Measurements from ENCODE around the gene AGBL1.

AGBL1 gene

GRCh38 chr15:86756688-86757087 lies 677.0 kb downstream of the AGBL1 start:
- Mint-ChIP-seq H3K36me3 (ENCODE audit: low read depth) (no peaks in the 10 kb centered on the region), H3K9me3 (no peaks in the 10 kb centered on the region), H3K4me1 (ENCODE audit: low read depth) (no peaks in the 10 kb centered on the region), H3K4me3 (no peak overlapping the region), H3K27me3 (ENCODE audit: low read depth) (no peaks in the 10 kb centered on the region), H3K27ac (no peak overlapping the region)

GRCh38 chr15:86759800-86760523 lies 680.3 kb downstream of the AGBL1 start:
- no peaks in the 10 kb centered on the region for H3K27me3 Mint-ChIP-seq (ENCODE audit: low read depth)
- H3K4me3 Mint-ChIP-seq, result no peak overlapping the region
- H3K4me1 Mint-ChIP-seq (ENCODE audit: low read depth), result no peaks in the 10 kb centered on the region
- H3K9me3 Mint-ChIP-seq, result no peaks in the 10 kb centered on the region
- H3K27ac Mint-ChIP-seq, result no peak overlapping the region
- no peaks in the 10 kb centered on the region for H3K36me3 Mint-ChIP-seq (ENCODE audit: low read depth)

- H3K4me1 Mint-ChIP-seq (ENCODE audit: low read depth), result no peaks in the 10 kb centered on the region
- no peak overlapping the region for H3K27ac Mint-ChIP-seq
- H3K27me3 Mint-ChIP-seq (ENCODE audit: low read depth), result no peaks in the 10 kb centered on the region
- no peak overlapping the region for H3K4me3 Mint-ChIP-seq
- no peaks in the 10 kb centered on the region for H3K36me3 Mint-ChIP-seq (ENCODE audit: low read depth)
- no peaks in the 10 kb centered on the region for H3K9me3 Mint-ChIP-seq
Measured at GRCh38 chr15:86762874-86763273, 683.2 kb downstream of the AGBL1 start.

GRCh38 chr15:86764021-86764420 lies 684.4 kb downstream of the AGBL1 start:
- no peaks in the 10 kb centered on the region for H3K27me3 Mint-ChIP-seq (ENCODE audit: low read depth)
- H3K9me3 Mint-ChIP-seq, result no peaks in the 10 kb centered on the region
- H3K4me3 Mint-ChIP-seq, result no peak overlapping the region
- no peaks in the 10 kb centered on the region for H3K36me3 Mint-ChIP-seq (ENCODE audit: low read depth)
- H3K4me1 Mint-ChIP-seq (ENCODE audit: low read depth), result no peaks in the 10 kb centered on the region
- no peak overlapping the region for H3K27ac Mint-ChIP-seq

- no peaks in the 10 kb centered on the region for H3K4me1 Mint-ChIP-seq (ENCODE audit: low read depth)
Measured at GRCh38 chr15:86765281-86765680, 685.6 kb downstream of the AGBL1 start.

GRCh38 chr15:86772369-86773059 lies 692.8 kb downstream of the AGBL1 start:
- Mint-ChIP-seq H3K4me1 (ENCODE audit: low read depth) (no peaks in the 10 kb centered on the region), H3K27me3 (ENCODE audit: low read depth) (no peaks in the 10 kb centered on the region), H3K27ac (no peak overlapping the region), H3K4me3 (no peak overlapping the region), H3K9me3 (no peaks in the 10 kb centered on the region), H3K36me3 (ENCODE audit: low read depth) (no peaks in the 10 kb centered on the region)

More at GRCh38 chr15:86765281-86765680, 685.6 kb downstream of the AGBL1 start:
- H3K36me3 Mint-ChIP-seq (ENCODE audit: low read depth), result no peaks in the 10 kb centered on the region
- no peaks in the 10 kb centered on the region for H3K27me3 Mint-ChIP-seq (ENCODE audit: low read depth)
- no peak overlapping the region for H3K27ac Mint-ChIP-seq
- no peak overlapping the region for H3K4me3 Mint-ChIP-seq
- no peaks in the 10 kb centered on the region for H3K9me3 Mint-ChIP-seq

GRCh38 chr15:86773736-86774135 lies 694.1 kb downstream of the AGBL1 start:
- Mint-ChIP-seq H3K27me3 (ENCODE audit: low read depth) (no peaks in the 10 kb centered on the region), H3K4me1 (ENCODE audit: low read depth) (no peaks in the 10 kb centered on the region), H3K36me3 (ENCODE audit: low read depth) (no peaks in the 10 kb centered on the region), H3K27ac (no peak overlapping the region), H3K4me3 (no peak overlapping the region), H3K9me3 (no peaks in the 10 kb centered on the region)

GRCh38 chr15:86776145-86776544 lies 696.5 kb downstream of the AGBL1 start:
- Mint-ChIP-seq H3K4me1 (ENCODE audit: low read depth) (no peaks in the 10 kb centered on the region), H3K4me3 (no peak overlapping the region), H3K27ac (no peak overlapping the region), H3K36me3 (ENCODE audit: low read depth) (no peaks in the 10 kb centered on the region), H3K9me3 (no peaks in the 10 kb centered on the region), H3K27me3 (ENCODE audit: low read depth) (no peaks in the 10 kb centered on the region)

GRCh38 chr15:86796521-86796920 lies 716.9 kb downstream of the AGBL1 start:
- no peak overlapping the region for H3K27ac Mint-ChIP-seq
- H3K4me3 Mint-ChIP-seq, result no peak overlapping the region
- H3K9me3 Mint-ChIP-seq, result no peaks in the 10 kb centered on the region
- H3K27me3 Mint-ChIP-seq (ENCODE audit: low read depth), result no peaks in the 10 kb centered on the region
- H3K4me1 Mint-ChIP-seq (ENCODE audit: low read depth), result no peaks in the 10 kb centered on the region
- H3K36me3 Mint-ChIP-seq (ENCODE audit: low read depth), result no peaks in the 10 kb centered on the region

- no peak overlapping the region for H3K27ac Mint-ChIP-seq
- no peaks in the 10 kb centered on the region for H3K4me1 Mint-ChIP-seq (ENCODE audit: low read depth)
- no peaks in the 10 kb centered on the region for H3K9me3 Mint-ChIP-seq
- H3K4me3 Mint-ChIP-seq, result no peak overlapping the region
- H3K36me3 Mint-ChIP-seq (ENCODE audit: low read depth), result no peaks in the 10 kb centered on the region
- H3K27me3 Mint-ChIP-seq (ENCODE audit: low read depth), result no peaks in the 10 kb centered on the region
Measured at GRCh38 chr15:86797135-86797534, 717.5 kb downstream of the AGBL1 start.

- Mint-ChIP-seq H3K9me3 (no peaks in the 10 kb centered on the region), H3K4me1 (ENCODE audit: low read depth) (no peaks in the 10 kb centered on the region)
Measured at GRCh38 chr15:86799226-86799625, 719.6 kb downstream of the AGBL1 start.

GRCh38 chr15:86802244-86802643 lies 722.6 kb downstream of the AGBL1 start:
- no peaks in the 10 kb centered on the region for H3K4me1 Mint-ChIP-seq (ENCODE audit: low read depth)
- H3K36me3 Mint-ChIP-seq (ENCODE audit: low read depth), result no peaks in the 10 kb centered on the region
- H3K27ac Mint-ChIP-seq, result no peak overlapping the region
- H3K27me3 Mint-ChIP-seq (ENCODE audit: low read depth), result no peaks in the 10 kb centered on the region
- no peak overlapping the region for H3K4me3 Mint-ChIP-seq
- H3K9me3 Mint-ChIP-seq, result no peaks in the 10 kb centered on the region

More at GRCh38 chr15:86799226-86799625, 719.6 kb downstream of the AGBL1 start:
- H3K27me3 Mint-ChIP-seq (ENCODE audit: low read depth), result no peaks in the 10 kb centered on the region
- no peak overlapping the region for H3K27ac Mint-ChIP-seq
- no peak overlapping the region for H3K4me3 Mint-ChIP-seq
- no peaks in the 10 kb centered on the region for H3K36me3 Mint-ChIP-seq (ENCODE audit: low read depth)

GRCh38 chr15:86804406-86804805 lies 724.7 kb downstream of the AGBL1 start:
- Mint-ChIP-seq H3K4me3 (no peak overlapping the region), H3K27me3 (ENCODE audit: low read depth) (no peaks in the 10 kb centered on the region), H3K4me1 (ENCODE audit: low read depth) (no peaks in the 10 kb centered on the region), H3K9me3 (no peaks in the 10 kb centered on the region), H3K36me3 (ENCODE audit: low read depth) (no peaks in the 10 kb centered on the region), H3K27ac (no peak overlapping the region)

GRCh38 chr15:86810329-86810728 lies 730.7 kb downstream of the AGBL1 start:
- H3K4me3 Mint-ChIP-seq, result no peak overlapping the region
- no peaks in the 10 kb centered on the region for H3K36me3 Mint-ChIP-seq (ENCODE audit: low read depth)
- H3K27ac Mint-ChIP-seq, result no peak overlapping the region
- H3K4me1 Mint-ChIP-seq (ENCODE audit: low read depth), result no peaks in the 10 kb centered on the region
- H3K9me3 Mint-ChIP-seq, result no peaks in the 10 kb centered on the region
- H3K27me3 Mint-ChIP-seq (ENCODE audit: low read depth), result no peaks in the 10 kb centered on the region

GRCh38 chr15:86813892-86814291 lies 734.2 kb downstream of the AGBL1 start:
- H3K36me3 Mint-ChIP-seq (ENCODE audit: low read depth), result no peaks in the 10 kb centered on the region
- no peaks in the 10 kb centered on the region for H3K9me3 Mint-ChIP-seq
- H3K4me3 Mint-ChIP-seq, result no peak overlapping the region
- no peaks in the 10 kb centered on the region for H3K27me3 Mint-ChIP-seq (ENCODE audit: low read depth)
- H3K27ac Mint-ChIP-seq, result no peak overlapping the region
- no peaks in the 10 kb centered on the region for H3K4me1 Mint-ChIP-seq (ENCODE audit: low read depth)

Measured in T-helper 1 cell treated with Interleukin-12 subunit alpha and Interleukin-12 subunit beta and Interleukin-4 antibody, amounts not matched to agents 30 μg/mL and 1 μg/mL, for 36 hours (primary cell).